ENCODE data around the gene OCIAD1.

Gene OCIAD1

GRCh38 chr4:48891028-48891619 is 60.2 kb downstream of the OCIAD1 start:
- Histone ChIP-seq H3K27me3 (replicated peaks; ENCODE audit: control insufficient read depth, insufficient read depth, low read length) (no peaks in the 10 kb centered on the region), H3K4me3 (replicated peaks; ENCODE audit: low read depth, low read length) (no peak overlapping the region), H3K36me3 (ENCODE audit: control insufficient read depth, insufficient read depth, low read length) (peaks cover 4% of the 10 kb centered on the region; the same call in 1 of the 2 replicates)
- TF ChIP-seq CTCF (IDR thresholded peaks at IDR 0.05; ENCODE audit: insufficient read depth, low read length, poor library complexity, severe bottlenecking), result no peak
- no peak for DNase-seq (ENCODE audit: extremely low read depth, insufficient read length)

GRCh38 chr4:48896845-48897244 is 66.0 kb downstream of the OCIAD1 start:
- no peak for DNase-seq (ENCODE audit: extremely low read depth, insufficient read length)
- TF ChIP-seq CTCF (IDR thresholded peaks at IDR 0.05; ENCODE audit: insufficient read depth, low read length, poor library complexity, severe bottlenecking), result peak; percentile 1
- Histone ChIP-seq H3K4me3 (replicated peaks; ENCODE audit: low read depth, low read length) (no peak overlapping the region), H3K36me3 (ENCODE audit: control insufficient read depth, insufficient read depth, low read length) (peaks cover 7% of the 10 kb centered on the region), H3K27me3 (replicated peaks; ENCODE audit: control insufficient read depth, insufficient read depth, low read length) (no peaks in the 10 kb centered on the region)

GRCh38 chr4:48898733-48899431 is 68.0 kb downstream of the OCIAD1 start:
- DNase-seq (ENCODE audit: extremely low read depth, insufficient read length), result no peak
- TF ChIP-seq CTCF (IDR thresholded peaks at IDR 0.05; ENCODE audit: insufficient read depth, low read length, poor library complexity, severe bottlenecking), result no peak
- Histone ChIP-seq H3K4me3 (replicated peaks; ENCODE audit: low read depth, low read length) (no peak overlapping the region), H3K36me3 (ENCODE audit: control insufficient read depth, insufficient read depth, low read length) (peaks cover 7% of the 10 kb centered on the region), H3K27me3 (replicated peaks; ENCODE audit: control insufficient read depth, insufficient read depth, low read length) (no peaks in the 10 kb centered on the region)

GRCh38 chr4:48899432-48899749 is 68.5 kb downstream of the OCIAD1 start:
- H3K4me3 ChIP-seq (replicated peaks; ENCODE audit: low read depth, low read length), result no peak overlapping the region
- H3K36me3 ChIP-seq (ENCODE audit: control insufficient read depth, insufficient read depth, low read length), result peaks cover 7% of the 10 kb centered on the region
- no peak for TF ChIP-seq CTCF (IDR thresholded peaks at IDR 0.05; ENCODE audit: insufficient read depth, low read length, poor library complexity, severe bottlenecking)
- no peak for DNase-seq (ENCODE audit: extremely low read depth, insufficient read length)
- no peaks in the 10 kb centered on the region for H3K27me3 ChIP-seq (replicated peaks; ENCODE audit: control insufficient read depth, insufficient read depth, low read length)

DNA sequence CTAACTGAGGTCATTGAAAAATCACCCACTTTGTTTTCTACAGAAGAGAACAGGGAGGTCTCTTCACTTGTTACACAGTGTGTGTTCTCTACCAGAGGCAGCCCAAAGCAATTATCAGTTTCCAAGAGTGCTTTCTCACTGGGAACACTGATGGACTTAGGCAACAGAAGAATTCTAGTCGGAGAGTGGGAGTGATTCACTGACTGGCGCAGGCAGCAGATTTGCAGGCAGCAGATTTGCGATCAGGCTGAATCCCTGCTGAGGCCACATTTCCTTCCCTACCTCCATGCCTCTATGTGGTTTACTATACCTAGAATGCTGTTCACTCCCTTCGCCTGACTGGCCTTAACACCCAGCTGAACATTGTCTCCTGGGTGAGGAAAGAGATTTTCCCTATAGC is 69.1 kb downstream of the OCIAD1 start:
- no peak for TF ChIP-seq CTCF (IDR thresholded peaks at IDR 0.05; ENCODE audit: insufficient read depth, low read length, poor library complexity, severe bottlenecking)
- H3K27me3 ChIP-seq (replicated peaks; ENCODE audit: control insufficient read depth, insufficient read depth, low read length), result no peaks in the 10 kb centered on the region
- no peak overlapping the region for H3K4me3 ChIP-seq (replicated peaks; ENCODE audit: low read depth, low read length)
- DNase-seq (ENCODE audit: extremely low read depth, insufficient read length), result no peak
- H3K36me3 ChIP-seq (ENCODE audit: control insufficient read depth, insufficient read depth, low read length), result peaks cover 7% of the 10 kb centered on the region

Measured in GM06990 (cell line).